Measurements from ENCODE around the gene RPS18. TPM values are rescaled to one million over a fixed set of nuclear protein-coding genes. Genes with fewer than 3 reads are reported as not detected.

The RPS18 gene
- total RNA-seq (2011; cell fraction: chromatin; rRNA removed; ENCODE audit: low replicate concordance) = 573 and 845 TPM in 2 replicates
- 1,781 and 2,022 TPM in 2 replicates for total RNA-seq (2011; cell fraction: nucleolus; rRNA removed)
- total RNA-seq (2011; cell fraction: nucleoplasm; rRNA removed) = 2,244 and 4,596 TPM in 2 replicates
- total RNA-seq (2014; rRNA removed) (7,421 and 7,756 TPM in 2 replicates), total RNA-seq (2014; rRNA removed; fragmentation: Illumina TruSeq; extraction: Trizol) (8,131 and 8,358 TPM in 2 replicates), total RNA-seq (2015; rRNA removed; fragmentation: Illumina TruSeq; extraction: Trizol) (6,830 and 6,840 TPM in 2 replicates), total RNA-seq (2021) (5,023 and 5,547 TPM in 2 replicates), polyA plus RNA-seq (2011; rRNA removed) (10,924 and 13,776 TPM in 2 replicates), polyA plus RNA-seq (2014; fragmentation: Illumina TruSeq; extraction: Trizol) (6,410 and 6,519 TPM in 2 replicates), polyA plus RNA-seq (2014; fragmentation: Nextera tagmentation; extraction: Ambion mirVana) (over 10,000 TPM; 14,899 to 17,516 TPM), polyA plus RNA-seq (2014; rRNA removed) (10,223 and 10,563 TPM in 2 replicates), polyA minus RNA-seq (2011; rRNA and poly(A)+ RNA removed) (5,821 and 6,481 TPM in 2 replicates), Bru-seq, nascent RNA (percentile 100 among the genes with signal in this experiment), BruChase-seq, experiment 1, labeled RNA remaining after a 2-hour chase (percentile 100 among the genes with signal in this experiment), BruChase-seq, experiment 2, labeled RNA remaining after a 6-hour chase (percentile 100 among the genes with signal in this experiment)
- 9,974 and 14,279 TPM in 2 replicates for polyA plus RNA-seq (2011; cell fraction: cytosol; rRNA removed)
- 3,080 and 5,551 TPM in 2 replicates for polyA plus RNA-seq (2011; cell fraction: nucleus; rRNA removed)
- polyA plus RNA-seq (2012) = 10,450 and 11,249 TPM in 2 replicates
- polyA minus RNA-seq (2011; cell fraction: cytosol; rRNA and poly(A)+ RNA removed) = 1,459 and 1,756 TPM in 2 replicates
- 337 and 777 TPM in 2 replicates for polyA minus RNA-seq (2011; cell fraction: nucleus; rRNA and poly(A)+ RNA removed)
- long read RNA-seq, experiment 1, transcript RPS18-236 (5 exons, 996 nt) = minor isoform, 107 of 3,532 reads
- long read RNA-seq, experiment 1, transcript RPS18-235 (3 exons, 413 nt) = minor isoform, 94 of 3,532 reads
- long read RNA-seq, experiment 1, transcript RPS18-233 (6 exons, 589 nt) = minor isoform, 9 of 3,532 reads
- long read RNA-seq, experiment 1, transcript RPS18-230 (6 exons, 613 nt) = major isoform, 2,534 of 3,532 reads
- long read RNA-seq, experiment 1, partial matches to known transcripts = 715 of 3,532 reads
- long read RNA-seq, experiment 1, other reads (novel, unspliced or antisense) = 70 of 3,532 reads
- long read RNA-seq, experiment 2, transcript RPS18-233 (6 exons, 589 nt) = minor isoform, 16 of 6,221 reads
- long read RNA-seq, experiment 2, transcript RPS18-230 (6 exons, 613 nt) = major isoform, 4,958 of 6,221 reads
- long read RNA-seq, experiment 2, transcript RPS18-235 (3 exons, 413 nt) = minor isoform, 43 of 6,221 reads
- long read RNA-seq, experiment 2, transcript RPS18-236 (5 exons, 996 nt) = minor isoform, 658 of 6,221 reads
- long read RNA-seq, experiment 2, partial matches to known transcripts = 139 of 6,221 reads
- long read RNA-seq, experiment 2, other reads (novel, unspliced or antisense) = 394 of 6,221 reads
- long read RNA-seq, experiment 3, transcript RPS18-235 (3 exons, 413 nt) = minor isoform, 9 of 8,573 reads
- long read RNA-seq, experiment 3, transcript RPS18-233 (6 exons, 589 nt) = minor isoform, 8 of 8,573 reads
- long read RNA-seq, experiment 3, transcript RPS18-230 (6 exons, 613 nt) = major isoform, 8,247 of 8,573 reads
- long read RNA-seq, experiment 3, transcript RPS18-236 (5 exons, 996 nt) = minor isoform, 88 of 8,573 reads
- long read RNA-seq, experiment 3, partial matches to known transcripts = 59 of 8,573 reads
- long read RNA-seq, experiment 3, other reads (novel, unspliced or antisense) = 161 of 8,573 reads

DNA sequence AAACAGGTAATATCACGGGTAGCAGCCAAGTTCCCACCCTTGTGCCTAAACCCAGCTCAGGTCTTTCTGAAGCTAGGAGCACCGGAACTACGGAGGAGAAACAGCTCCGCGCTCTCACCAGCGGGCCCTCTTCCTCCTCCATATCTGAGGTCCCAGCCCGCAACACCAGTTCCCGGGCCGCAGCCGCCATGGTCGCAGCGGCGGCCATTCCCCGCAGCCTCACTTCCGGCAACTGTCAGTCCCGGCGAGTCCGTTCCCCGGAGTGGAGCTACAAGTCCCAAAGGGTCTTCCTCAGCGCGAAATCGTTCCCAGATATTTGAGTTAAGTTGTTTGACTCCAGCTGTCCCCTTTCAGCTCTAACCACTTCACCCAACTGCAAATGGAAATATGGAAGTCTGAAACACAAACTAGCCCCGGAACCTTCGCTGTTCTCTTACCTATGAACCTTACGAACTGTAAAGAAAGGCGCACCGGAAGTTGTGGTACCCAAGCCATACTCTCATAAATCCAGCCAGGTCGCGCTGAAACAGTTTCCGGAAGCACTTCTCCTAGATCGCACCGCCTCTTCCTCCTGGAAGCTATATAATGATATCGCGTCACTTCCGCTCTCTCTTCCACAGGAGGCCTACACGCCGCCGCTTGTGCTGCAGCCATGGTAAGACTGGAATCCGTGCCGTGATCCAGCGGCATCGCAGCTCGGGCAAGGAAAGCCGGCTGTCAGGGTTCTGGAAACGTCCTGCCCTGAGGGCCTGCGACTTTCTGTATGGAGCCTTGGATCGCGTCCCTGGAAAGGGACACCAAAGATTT, at the start of gene RPS18, which contains the start of gene VPS52:
RPS18 (plus strand) TSS at position 608 of the 807 bp plus-strand sequence; CDS start at position 653, 45 bp downstream.
VPS52 (minus strand) TSS at position 409 of the 807 bp plus-strand sequence; CDS start at position 208, 201 bp downstream.
- H3K4me1 ChIP-seq (replicated peaks in 1 of 2; ENCODE audit: control insufficient read depth in 2 of 2, insufficient read depth in 2 of 2, low read length in 2 of 2) = peaks cover 11 to 38% of the 10 kb centered on the region in 2 experiments
- FAIRE-seq (peak; percentile 95), ATAC-seq (peak; percentile 85), DNase-seq (ENCODE audit: extremely low read depth in 1 of 4, low spot score in 3 of 4) (peak; percentile 89 to 100 (median 92))
- H2AFZ ChIP-seq (ENCODE audit: low read depth, low read length) = peak within 1 kb of the TSS; percentile 99
- no peaks in the 10 kb centered on the region for H3K9me3 ChIP-seq (replicated peaks; ENCODE audit: control insufficient read depth, insufficient read depth, low read depth, low read length)
- WGBS (ENCODE audit: insufficient coverage, low coverage, missing lambda C conversion rate) = 1% methylated on average over 47 of the region's 48 CpGs
- BruUV-seq (replicated peaks) = TSS peak; percentile 88
- peak within 1 kb of the TSS; percentile 99 for H3K4me2 ChIP-seq (ENCODE audit: insufficient read depth, low read length)
- peaks cover 40% of the 10 kb centered on the region for H4K20me1 ChIP-seq (replicated peaks; ENCODE audit: control insufficient read depth, insufficient read depth, low read length)
- ChIA-PET CTCF (ENCODE audit: low intra/inter-chr PET ratio) (no interaction called here), POLR2A (interaction anchor here (0.5 to 3.2 kb wide), 53 partner anchors 9 to 1664 kb away, joined by 3 to 47 read pairs (median 4); partner anchors contain the start of genes HSD17B8, HSPA1B, KIFC1 and PFDN6)
- H3K79me2 ChIP-seq (ENCODE audit: control insufficient read depth, insufficient read depth, low read length) = peaks cover 68% of the 10 kb centered on the region
- no peaks in the 10 kb centered on the region; a peak in 1 of 5 replicates for H3K27me3 ChIP-seq (ENCODE audit: control insufficient read depth in 2 of 2, insufficient read depth in 2 of 2, low read length in 2 of 2)
- H3K9me1 ChIP-seq (ENCODE audit: control insufficient read depth, insufficient read depth, low read length) = no peaks in the 10 kb centered on the region
- in situ Hi-C loops (cut with MboI) = loop anchor here (10.0 kb wide), 1 partner anchor 133 kb away; no protein-coding TSS in a partner anchor
- H3K36me3 ChIP-seq (ENCODE audit: control insufficient read depth, insufficient read depth, low read length) = peaks cover 82% of the 10 kb centered on the region
- peak within 1 kb of the TSS; percentile 93 for H3K4me3 ChIP-seq
- intact Hi-C loops (cut with micrococcal nuclease) = loop anchor here (1.0 to 10.0 kb wide), 2 partner anchors 46 to 303 kb away; partner anchors contain the start of gene ZBTB22
- H3K9ac ChIP-seq (ENCODE audit: insufficient read depth in 1 of 2, low read depth in 2 of 2, low read length in 2 of 2) = peak within 1 kb of the TSS; percentile 93 to 100
- H3K27ac ChIP-seq (ENCODE audit: extremely low read depth, low read depth, low read length) = peak within 1 kb of the TSS; percentile 98
- TF ChIP-seq ASH1L (IDR thresholded peaks at IDR 0.05; ENCODE audit: borderline replicate concordance, low read depth, partially characterized antibody) = peak; percentile 62
- no peak for TF ChIP-seq TSC22D4 (tag; IDR thresholded peaks at IDR 0.05)
- TF ChIP-seq ERF (CRISPR knock-in tag; IDR thresholded peaks at IDR 0.05) = peak; percentile 94
- peak; percentile 100 for TF ChIP-seq PHF8 (IDR thresholded peaks at IDR 0.05; ENCODE audit: borderline replicate concordance, low read length)
- TF ChIP-seq, protein P1, sequence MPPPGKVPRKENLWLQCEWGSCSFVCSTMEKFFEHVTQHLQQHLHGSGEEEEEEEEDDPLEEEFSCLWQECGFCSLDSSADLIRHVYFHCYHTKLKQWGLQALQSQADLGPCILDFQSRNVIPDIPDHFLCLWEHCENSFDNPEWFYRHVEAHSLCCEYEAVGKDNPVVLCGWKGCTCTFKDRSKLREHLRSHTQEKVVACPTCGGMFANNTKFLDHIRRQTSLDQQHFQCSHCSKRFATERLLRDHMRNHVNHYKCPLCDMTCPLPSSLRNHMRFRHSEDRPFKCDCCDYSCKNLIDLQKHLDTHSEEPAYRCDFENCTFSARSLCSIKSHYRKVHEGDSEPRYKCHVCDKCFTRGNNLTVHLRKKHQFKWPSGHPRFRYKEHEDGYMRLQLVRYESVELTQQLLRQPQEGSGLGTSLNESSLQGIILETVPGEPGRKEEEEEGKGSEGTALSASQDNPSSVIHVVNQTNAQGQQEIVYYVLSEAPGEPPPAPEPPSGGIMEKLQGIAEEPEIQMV (tag; conservative IDR thresholded peaks at IDR 0.05; ENCODE audit: low read depth) = no peak
- TF ChIP-seq SP1 (CRISPR knock-in tag; IDR thresholded peaks at IDR 0.05) = peak; percentile 76
- peak; percentile 85; the same call in 1 of the 2 replicates for TF ChIP-seq ZNF766 (CRISPR knock-in tag; conservative IDR thresholded peaks at IDR 0.05)
- peak; percentile 36; the same call in 1 of the 2 replicates for TF ChIP-seq TRIM28 (IDR thresholded peaks at IDR 0.05)
- TF ChIP-seq, protein P2, sequence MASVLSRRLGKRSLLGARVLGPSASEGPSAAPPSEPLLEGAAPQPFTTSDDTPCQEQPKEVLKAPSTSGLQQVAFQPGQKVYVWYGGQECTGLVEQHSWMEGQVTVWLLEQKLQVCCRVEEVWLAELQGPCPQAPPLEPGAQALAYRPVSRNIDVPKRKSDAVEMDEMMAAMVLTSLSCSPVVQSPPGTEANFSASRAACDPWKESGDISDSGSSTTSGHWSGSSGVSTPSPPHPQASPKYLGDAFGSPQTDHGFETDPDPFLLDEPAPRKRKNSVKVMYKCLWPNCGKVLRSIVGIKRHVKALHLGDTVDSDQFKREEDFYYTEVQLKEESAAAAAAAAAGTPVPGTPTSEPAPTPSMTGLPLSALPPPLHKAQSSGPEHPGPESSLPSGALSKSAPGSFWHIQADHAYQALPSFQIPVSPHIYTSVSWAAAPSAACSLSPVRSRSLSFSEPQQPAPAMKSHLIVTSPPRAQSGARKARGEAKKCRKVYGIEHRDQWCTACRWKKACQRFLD (CRISPR knock-in tag; IDR thresholded peaks at IDR 0.05) = peak; percentile 96
- TF ChIP-seq PHTF2 (CRISPR knock-in tag; IDR thresholded peaks at IDR 0.05) = no peak

Measured in K562 (cell line).